Measurements from ENCODE around the gene HAGH.

GRCh38 chr16:1800701-1801100 lies 25.9 kb downstream of the HAGH start:
- no peak for TF ChIP-seq CTCF (optimal IDR thresholded peaks at IDR 0.05 in 1 of 3, IDR thresholded peaks at IDR 0.05 in 1 of 3, conservative IDR thresholded peaks at IDR 0.05 in 1 of 3; ENCODE audit: extremely low read depth in 1 of 3, insufficient read depth in 2 of 3, low read length in 3 of 3)
- TF ChIP-seq EZH2 (IDR thresholded peaks at IDR 0.05; ENCODE audit: low read length), result no peak
